ENCODE data around the gene SCNN1G. TPM values are rescaled to one million over a fixed set of nuclear protein-coding genes. Genes with fewer than 3 reads are reported as not detected.

The SCNN1G gene, protein sequence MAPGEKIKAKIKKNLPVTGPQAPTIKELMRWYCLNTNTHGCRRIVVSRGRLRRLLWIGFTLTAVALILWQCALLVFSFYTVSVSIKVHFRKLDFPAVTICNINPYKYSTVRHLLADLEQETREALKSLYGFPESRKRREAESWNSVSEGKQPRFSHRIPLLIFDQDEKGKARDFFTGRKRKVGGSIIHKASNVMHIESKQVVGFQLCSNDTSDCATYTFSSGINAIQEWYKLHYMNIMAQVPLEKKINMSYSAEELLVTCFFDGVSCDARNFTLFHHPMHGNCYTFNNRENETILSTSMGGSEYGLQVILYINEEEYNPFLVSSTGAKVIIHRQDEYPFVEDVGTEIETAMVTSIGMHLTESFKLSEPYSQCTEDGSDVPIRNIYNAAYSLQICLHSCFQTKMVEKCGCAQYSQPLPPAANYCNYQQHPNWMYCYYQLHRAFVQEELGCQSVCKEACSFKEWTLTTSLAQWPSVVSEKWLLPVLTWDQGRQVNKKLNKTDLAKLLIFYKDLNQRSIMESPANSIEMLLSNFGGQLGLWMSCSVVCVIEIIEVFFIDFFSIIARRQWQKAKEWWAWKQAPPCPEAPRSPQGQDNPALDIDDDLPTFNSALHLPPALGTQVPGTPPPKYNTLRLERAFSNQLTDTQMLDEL
- total RNA-seq (2016; rRNA removed; fragmentation: Illumina TruSeq; extraction: Trizol) (not detected in 2 replicates), polyA plus RNA-seq (2011; rRNA removed) (not detected in 2 replicates), polyA minus RNA-seq (2011; rRNA and poly(A)+ RNA removed; ENCODE audit: low replicate concordance) (not detected in 2 replicates), Bru-seq, nascent RNA (percentile 3 among the genes with signal in this experiment), BruChase-seq, experiment 1, labeled RNA remaining after a 6-hour chase (percentile 13 among the genes with signal in this experiment), BruChase-seq, experiment 2, labeled RNA remaining after a 2-hour chase (percentile 7 among the genes with signal in this experiment)
- total RNA-seq (2016; cell fraction: cytosol; rRNA removed; fragmentation: Illumina TruSeq; extraction: Trizol; ENCODE audit: low read depth), result not detected in 2 replicates
- total RNA-seq (2016; cell fraction: insoluble cytoplasmic fraction; rRNA removed; fragmentation: Illumina TruSeq; extraction: Trizol), result not detected in 2 replicates
- not detected in 2 replicates for total RNA-seq (2016; cell fraction: membrane; rRNA removed; fragmentation: Illumina TruSeq; extraction: Trizol)
- not detected in 2 replicates for total RNA-seq (2016; cell fraction: nucleus; rRNA removed; fragmentation: Illumina TruSeq; extraction: Trizol)
- polyA plus RNA-seq (2011; cell fraction: cytosol; rRNA removed), result not detected in 2 replicates
- polyA plus RNA-seq (2011; cell fraction: nucleus; rRNA removed), result not detected in 2 replicates
- polyA plus RNA-seq (2012), result not detected in 2 replicates
- polyA plus RNA-seq (2016; cell fraction: cytosol; fragmentation: Illumina TruSeq; extraction: Trizol; ENCODE audit: low read depth), result not detected in 2 replicates
- not detected in 2 replicates for polyA plus RNA-seq (2016; cell fraction: insoluble cytoplasmic fraction; fragmentation: Illumina TruSeq; extraction: Trizol; ENCODE audit: low read depth)
- not detected in 2 replicates for polyA plus RNA-seq (2016; cell fraction: membrane; fragmentation: Illumina TruSeq; extraction: Trizol; ENCODE audit: low read depth)
- polyA plus RNA-seq (2016; cell fraction: nucleus; fragmentation: Illumina TruSeq; extraction: Trizol; ENCODE audit: insufficient read depth, low read depth), result not detected in 2 replicates
- not detected in 2 replicates for polyA minus RNA-seq (2011; cell fraction: cytosol; rRNA and poly(A)+ RNA removed)
- not detected in 2 replicates for polyA minus RNA-seq (2011; cell fraction: nucleus; rRNA and poly(A)+ RNA removed)
- long read RNA-seq, experiment 1, result 0 reads
- long read RNA-seq, experiment 2, result 0 reads

DNA sequence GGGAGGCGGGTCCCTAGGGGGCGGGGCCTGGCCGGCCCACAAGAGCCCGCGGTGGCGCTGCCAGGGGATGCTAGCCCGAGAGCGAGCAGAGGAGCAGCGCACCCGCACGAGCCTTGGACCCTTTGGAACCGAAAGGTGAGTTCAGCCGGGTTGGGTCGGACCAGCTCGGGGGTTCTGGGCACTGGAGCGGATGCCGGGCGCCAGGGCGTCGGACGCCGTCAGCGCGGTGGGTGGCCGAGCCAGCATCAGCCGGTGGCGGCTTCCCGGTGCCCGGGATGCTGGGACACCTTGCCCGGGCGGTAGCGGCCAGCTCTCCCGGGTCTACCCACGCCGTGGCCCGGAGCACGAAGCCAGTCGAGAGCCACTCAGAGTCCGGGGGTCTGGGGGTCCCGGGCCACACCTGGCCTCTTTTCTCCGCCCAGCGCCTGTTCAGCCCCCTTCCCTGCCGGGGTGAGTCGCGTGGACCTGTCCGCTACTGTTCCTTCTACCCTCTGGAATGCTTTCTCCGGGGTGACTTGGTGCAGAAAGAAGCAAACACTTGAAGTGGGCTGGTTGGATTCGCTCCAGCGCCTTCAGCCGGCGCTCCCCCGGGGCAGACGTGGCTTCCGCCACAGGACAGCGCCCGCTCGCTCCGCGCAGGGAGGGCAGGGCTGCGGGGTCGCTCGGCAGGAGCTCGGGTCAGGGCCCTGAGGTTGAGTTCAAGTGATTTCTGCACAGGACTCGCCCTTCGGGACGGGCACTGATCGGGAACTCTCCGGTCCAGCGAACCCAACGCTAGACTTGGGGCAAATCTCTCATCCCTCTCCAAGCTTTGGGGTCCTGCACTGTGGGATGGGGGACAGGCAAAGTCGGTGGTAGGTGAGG lies at the start of gene SCNN1G:
Gene SCNN1G (plus strand): TSS at position 67 of the 864 bp plus-strand sequence. CDS start 3,527 bp downstream, outside the sequence.
- Histone ChIP-seq H3K4me1 (ENCODE audit: insufficient read depth, low read length) (peaks cover 8% of the 10 kb centered on the region), H3K9ac (ENCODE audit: insufficient read depth, low read depth, low read length) (no peak within 1 kb of the TSS), H2AFZ (ENCODE audit: low read length) (no peak within 1 kb of the TSS), H3K36me3 (replicated peaks in 1 of 2; ENCODE audit: control insufficient read depth in 1 of 2, insufficient read depth in 2 of 2, low read length in 2 of 2) (no peaks in the 10 kb centered on the region), H3K9me3 (ENCODE audit: low read length) (no peaks in the 10 kb centered on the region), H3K27ac (ENCODE audit: extremely low read length, insufficient read depth, low read length) (no peak within 1 kb of the TSS), H3K4me2 (ENCODE audit: low read depth, low read length) (peak within 1 kb of the TSS; percentile 74), H3K4me3 (replicated peaks in 1 of 3; ENCODE audit: insufficient read depth in 1 of 3, low read depth in 2 of 3, low read length in 3 of 3) (peak within 1 kb of the TSS in 2 of 3 experiments; percentile 1 to 56; a peak in 2 of 6 replicates), H3K27me3 (ENCODE audit: control insufficient read depth in 1 of 2, insufficient read depth in 2 of 2, low read length in 2 of 2) (peaks cover 21 to 56% of the 10 kb centered on the region in 2 experiments), H4K20me1 (ENCODE audit: insufficient read depth, low read length) (peaks cover 3% of the 10 kb centered on the region; the same call in 1 of the 2 replicates), H3K79me2 (ENCODE audit: insufficient read depth, low read length) (no peaks in the 10 kb centered on the region)
- DNase-seq (ENCODE audit: low spot score) (no peak), FAIRE-seq (no peak), ATAC-seq (peak; percentile 60)
- POLR2A ChIA-PET, result no interaction called here
- in situ Hi-C loops (cut with HindIII; ENCODE audit: extremely low pct_ligation_motif_present, low pct_unique_long_range_greater_than_20kb), result loop anchor here (5.0 kb wide), 1 partner anchor 249 kb away; no protein-coding TSS in a partner anchor
- BruUV-seq (replicated peaks), result no TSS peak
- intact Hi-C loops (cut with micrococcal nuclease; ENCODE audit: unreplicated experiment), result loop anchor here (1.0 to 10.0 kb wide), 2 partner anchors 251 to 288 kb away; no protein-coding TSS in a partner anchor
- 10% methylated on average over 55 of the region's 71 CpGs for WGBS (ENCODE audit: low lambda C conversion rate)
- CTCF ChIA-PET (ENCODE audit: low intra/inter-chr PET ratio, low total read pairs), result interaction anchor here (8.0 kb wide), 1 partner anchor 250 kb away, joined by 251 read pairs; no protein-coding TSS in a partner anchor
- TF ChIP-seq MYC (CRISPR knock-in tag; IDR thresholded peaks at IDR 0.05; ENCODE audit: borderline replicate concordance) (0 out of 2 replicates have a peak, but pooled peaks have one; percentile 28), ZNF143 (CRISPR knock-in tag; IDR thresholded peaks at IDR 0.05) (no peak), ZNF260 (CRISPR knock-in tag; IDR thresholded peaks at IDR 0.05; ENCODE audit: borderline replicate concordance, low read depth) (no peak), NRL (CRISPR knock-in tag; IDR thresholded peaks at IDR 0.05; ENCODE audit: borderline replicate concordance) (0 out of 2 replicates have a peak, but pooled peaks have one; percentile 59), RAD21 (CRISPR knock-in tag; IDR thresholded peaks at IDR 0.05) (no peak), ZNF790 (CRISPR knock-in tag; IDR thresholded peaks at IDR 0.05; ENCODE audit: borderline replicate concordance) (no peak), ZNF562 (CRISPR knock-in tag; IDR thresholded peaks at IDR 0.05; ENCODE audit: borderline replicate concordance) (no peak), ZNF776 (CRISPR knock-in tag; IDR thresholded peaks at IDR 0.05) (peak; percentile 65), ZNF773 (CRISPR knock-in tag; IDR thresholded peaks at IDR 0.05; ENCODE audit: borderline replicate concordance) (no peak), NCOA2 (CRISPR knock-in tag; IDR thresholded peaks at IDR 0.05) (no peak)
- TF ChIP-seq, protein P1, sequence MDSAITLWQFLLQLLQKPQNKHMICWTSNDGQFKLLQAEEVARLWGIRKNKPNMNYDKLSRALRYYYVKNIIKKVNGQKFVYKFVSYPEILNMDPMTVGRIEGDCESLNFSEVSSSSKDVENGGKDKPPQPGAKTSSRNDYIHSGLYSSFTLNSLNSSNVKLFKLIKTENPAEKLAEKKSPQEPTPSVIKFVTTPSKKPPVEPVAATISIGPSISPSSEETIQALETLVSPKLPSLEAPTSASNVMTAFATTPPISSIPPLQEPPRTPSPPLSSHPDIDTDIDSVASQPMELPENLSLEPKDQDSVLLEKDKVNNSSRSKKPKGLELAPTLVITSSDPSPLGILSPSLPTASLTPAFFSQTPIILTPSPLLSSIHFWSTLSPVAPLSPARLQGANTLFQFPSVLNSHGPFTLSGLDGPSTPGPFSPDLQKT (CRISPR knock-in tag; IDR thresholded peaks at IDR 0.05; ENCODE audit: borderline replicate concordance), result no peak
- TF ChIP-seq, protein P2, sequence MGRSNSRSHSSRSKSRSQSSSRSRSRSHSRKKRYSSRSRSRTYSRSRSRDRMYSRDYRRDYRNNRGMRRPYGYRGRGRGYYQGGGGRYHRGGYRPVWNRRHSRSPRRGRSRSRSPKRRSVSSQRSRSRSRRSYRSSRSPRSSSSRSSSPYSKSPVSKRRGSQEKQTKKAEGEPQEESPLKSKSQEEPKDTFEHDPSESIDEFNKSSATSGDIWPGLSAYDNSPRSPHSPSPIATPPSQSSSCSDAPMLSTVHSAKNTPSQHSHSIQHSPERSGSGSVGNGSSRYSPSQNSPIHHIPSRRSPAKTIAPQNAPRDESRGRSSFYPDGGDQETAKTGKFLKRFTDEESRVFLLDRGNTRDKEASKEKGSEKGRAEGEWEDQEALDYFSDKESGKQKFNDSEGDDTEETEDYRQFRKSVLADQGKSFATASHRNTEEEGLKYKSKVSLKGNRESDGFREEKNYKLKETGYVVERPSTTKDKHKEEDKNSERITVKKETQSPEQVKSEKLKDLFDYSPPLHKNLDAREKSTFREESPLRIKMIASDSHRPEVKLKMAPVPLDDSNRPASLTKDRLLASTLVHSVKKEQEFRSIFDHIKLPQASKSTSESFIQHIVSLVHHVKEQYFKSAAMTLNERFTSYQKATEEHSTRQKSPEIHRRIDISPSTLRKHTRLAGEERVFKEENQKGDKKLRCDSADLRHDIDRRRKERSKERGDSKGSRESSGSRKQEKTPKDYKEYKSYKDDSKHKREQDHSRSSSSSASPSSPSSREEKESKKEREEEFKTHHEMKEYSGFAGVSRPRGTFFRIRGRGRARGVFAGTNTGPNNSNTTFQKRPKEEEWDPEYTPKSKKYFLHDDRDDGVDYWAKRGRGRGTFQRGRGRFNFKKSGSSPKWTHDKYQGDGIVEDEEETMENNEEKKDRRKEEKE (IDR thresholded peaks at IDR 0.05), result no peak

Measured in HepG2 (cell line).